Neural cell (in vitro differentiated cells): ENCODE measurements around the gene STX18.

Source experiments
- EP300 ChIP-seq: fragments of 450-650 bp; conservative IDR thresholded peaks from 2 replicates; pipeline ENCODE4 v1.6.1; 2014; ENCODE audit warnings: antibody characterized with exemption, mild to moderate bottlenecking, moderate library complexity; ENCODE audit not compliant: poor library complexity, severe bottlenecking
- EZH2 ChIP-seq: fragments of 200-600, 300-800 bp; shearing (Covaris generic), sonication (generic); IDR thresholded peaks from 2 replicates; pipeline ENCODE4 v1.6.1; 2014; ENCODE audit warnings: antibody characterized with exemption, low read length, borderline replicate concordance, mild to moderate bottlenecking; ENCODE audit not compliant: insufficient read depth, poor library complexity, severe bottlenecking
- MXI1 ChIP-seq: fragments of 450-650 bp; conservative IDR thresholded peaks from 2 replicates; pipeline ENCODE4 v1.6.1; 2014; ENCODE audit warnings: antibody characterized with exemption, mild to moderate bottlenecking; ENCODE audit not compliant: poor library complexity, severe bottlenecking
- SMC3 ChIP-seq: fragments of 450-650 bp; conservative IDR thresholded peaks from 2 replicates; pipeline ENCODE4 v1.6.1; 2014; ENCODE audit warnings: antibody characterized with exemption, mild to moderate bottlenecking, moderate library complexity; ENCODE audit not compliant: poor library complexity
- TAF1 ChIP-seq: IDR thresholded peaks from 2 replicates; pipeline ENCODE4 v1.6.1; 2012; ENCODE audit warnings: low read depth
- TF ChIP-seq, protein P1 (sequence below): fragments of 450-650 bp; IDR thresholded peaks from 2 replicates; pipeline ENCODE4 v1.5.1; 2014; ENCODE audit warnings: antibody characterized with exemption, mild to moderate bottlenecking, moderate library complexity; ENCODE audit not compliant: poor library complexity, severe bottlenecking
- TF ChIP-seq, protein P2 (sequence below): IDR thresholded peaks from 2 replicates; pipeline ENCODE4 v1.6.1; 2012; ENCODE audit warnings: borderline replicate concordance

DNA sequence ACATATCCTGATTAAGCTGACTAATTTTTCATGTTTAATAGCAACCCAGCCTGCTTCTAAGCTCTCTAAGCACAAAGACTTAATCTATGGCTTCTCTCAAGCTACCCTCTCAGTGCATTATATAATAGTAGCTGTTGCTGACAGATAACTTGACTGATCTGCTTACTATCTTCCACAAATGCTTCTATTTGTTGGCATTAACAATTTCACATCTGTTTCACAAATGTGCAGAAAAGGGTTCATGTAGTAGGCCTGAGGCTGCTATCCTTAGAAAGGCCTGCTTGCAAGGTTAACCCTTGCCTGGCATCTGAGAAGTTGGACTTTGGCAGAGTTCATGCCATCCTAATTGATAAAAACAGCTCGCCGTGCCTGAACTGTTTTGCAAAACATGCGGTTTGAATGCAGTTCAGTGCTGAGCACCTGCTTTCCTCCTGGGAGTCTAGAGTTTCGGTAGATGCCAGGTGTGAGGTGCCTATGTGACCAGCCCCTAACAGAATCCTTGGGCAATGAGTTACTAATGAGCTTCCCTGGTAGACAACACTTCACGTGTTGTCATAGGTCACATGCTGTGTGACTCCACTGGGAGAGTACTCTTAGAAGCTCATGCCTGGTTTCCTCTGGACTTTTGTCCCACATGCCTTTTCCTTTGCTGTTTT lies 86.5 kb downstream of the STX18 start:
- no peak for TF ChIP-seq SMC3
- TF ChIP-seq, protein P1, sequence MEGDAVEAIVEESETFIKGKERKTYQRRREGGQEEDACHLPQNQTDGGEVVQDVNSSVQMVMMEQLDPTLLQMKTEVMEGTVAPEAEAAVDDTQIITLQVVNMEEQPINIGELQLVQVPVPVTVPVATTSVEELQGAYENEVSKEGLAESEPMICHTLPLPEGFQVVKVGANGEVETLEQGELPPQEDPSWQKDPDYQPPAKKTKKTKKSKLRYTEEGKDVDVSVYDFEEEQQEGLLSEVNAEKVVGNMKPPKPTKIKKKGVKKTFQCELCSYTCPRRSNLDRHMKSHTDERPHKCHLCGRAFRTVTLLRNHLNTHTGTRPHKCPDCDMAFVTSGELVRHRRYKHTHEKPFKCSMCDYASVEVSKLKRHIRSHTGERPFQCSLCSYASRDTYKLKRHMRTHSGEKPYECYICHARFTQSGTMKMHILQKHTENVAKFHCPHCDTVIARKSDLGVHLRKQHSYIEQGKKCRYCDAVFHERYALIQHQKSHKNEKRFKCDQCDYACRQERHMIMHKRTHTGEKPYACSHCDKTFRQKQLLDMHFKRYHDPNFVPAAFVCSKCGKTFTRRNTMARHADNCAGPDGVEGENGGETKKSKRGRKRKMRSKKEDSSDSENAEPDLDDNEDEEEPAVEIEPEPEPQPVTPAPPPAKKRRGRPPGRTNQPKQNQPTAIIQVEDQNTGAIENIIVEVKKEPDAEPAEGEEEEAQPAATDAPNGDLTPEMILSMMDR = no peak
- TF ChIP-seq EP300 = no peak
- TF ChIP-seq, protein P2, sequence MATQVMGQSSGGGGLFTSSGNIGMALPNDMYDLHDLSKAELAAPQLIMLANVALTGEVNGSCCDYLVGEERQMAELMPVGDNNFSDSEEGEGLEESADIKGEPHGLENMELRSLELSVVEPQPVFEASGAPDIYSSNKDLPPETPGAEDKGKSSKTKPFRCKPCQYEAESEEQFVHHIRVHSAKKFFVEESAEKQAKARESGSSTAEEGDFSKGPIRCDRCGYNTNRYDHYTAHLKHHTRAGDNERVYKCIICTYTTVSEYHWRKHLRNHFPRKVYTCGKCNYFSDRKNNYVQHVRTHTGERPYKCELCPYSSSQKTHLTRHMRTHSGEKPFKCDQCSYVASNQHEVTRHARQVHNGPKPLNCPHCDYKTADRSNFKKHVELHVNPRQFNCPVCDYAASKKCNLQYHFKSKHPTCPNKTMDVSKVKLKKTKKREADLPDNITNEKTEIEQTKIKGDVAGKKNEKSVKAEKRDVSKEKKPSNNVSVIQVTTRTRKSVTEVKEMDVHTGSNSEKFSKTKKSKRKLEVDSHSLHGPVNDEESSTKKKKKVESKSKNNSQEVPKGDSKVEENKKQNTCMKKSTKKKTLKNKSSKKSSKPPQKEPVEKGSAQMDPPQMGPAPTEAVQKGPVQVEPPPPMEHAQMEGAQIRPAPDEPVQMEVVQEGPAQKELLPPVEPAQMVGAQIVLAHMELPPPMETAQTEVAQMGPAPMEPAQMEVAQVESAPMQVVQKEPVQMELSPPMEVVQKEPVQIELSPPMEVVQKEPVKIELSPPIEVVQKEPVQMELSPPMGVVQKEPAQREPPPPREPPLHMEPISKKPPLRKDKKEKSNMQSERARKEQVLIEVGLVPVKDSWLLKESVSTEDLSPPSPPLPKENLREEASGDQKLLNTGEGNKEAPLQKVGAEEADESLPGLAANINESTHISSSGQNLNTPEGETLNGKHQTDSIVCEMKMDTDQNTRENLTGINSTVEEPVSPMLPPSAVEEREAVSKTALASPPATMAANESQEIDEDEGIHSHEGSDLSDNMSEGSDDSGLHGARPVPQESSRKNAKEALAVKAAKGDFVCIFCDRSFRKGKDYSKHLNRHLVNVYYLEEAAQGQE = no peak
- no peak for TF ChIP-seq EZH2
- TF ChIP-seq TAF1 = no peak
- no peak for TF ChIP-seq MXI1
